Tibial nerve (tissue), 4 donors: Measurements from ENCODE around the gene CACHD1. TPM values are rescaled to one million over a fixed set of nuclear protein-coding genes. Genes with fewer than 3 reads are reported as not detected.

Experiments used
- DNase-seq, 2 donors: peaks; one replicate each; pipeline ENCODE4 v3.0.0-alpha.2; 2019; ENCODE audit warnings: low spot score in 2 of 2
- H3K27ac ChIP-seq, 4 donors: fragments of 200-600 bp; sonication (generic) in 3 of 4; one replicate each; pipeline ENCODE4 v1.5.1; 2017 to 2019; ENCODE audit warnings: mild to moderate bottlenecking in 1 of 4
- H3K27me3 ChIP-seq, 2 donors: fragments of 200-600 bp; sonication (generic) in 1 of 2; one replicate each; pipeline versions ENCODE4 v1.5.1 to v1.6.0; 2017 to 2019
- H3K36me3 ChIP-seq, 3 donors: fragments of 200-600 bp; sonication (generic); one replicate each; pipeline ENCODE4 v1.5.1; 2018 to 2019
- H3K4me1 ChIP-seq, 4 donors: fragments of 200-600 bp; sonication (generic) in 3 of 4; one replicate each; pipeline ENCODE4 v1.5.1; 2017 to 2019
- H3K4me3 ChIP-seq, 4 donors: fragments of 200-600 bp; sonication (generic) in 3 of 4; one replicate each; pipeline ENCODE4 v1.5.1; 2017 to 2019; ENCODE audit warnings: mild to moderate bottlenecking in 1 of 4, moderate library complexity in 1 of 4
- H3K9me3 ChIP-seq, 4 donors: fragments of 200-600 bp; sonication (generic) in 3 of 4; one replicate each; pipeline ENCODE4 v1.5.1; 2017 to 2019
- CTCF ChIP-seq, 5 experiments: fragments of 200-600 bp in 3 of 5; fragments of 450-650 bp in 2 of 5; sonication (generic) in 3 of 5; IDR thresholded peaks; one replicate each; pipeline ENCODE4 v1.5.1; 2016 to 2019; ENCODE audit warnings: antibody characterized with exemption in 5 of 5, mild to moderate bottlenecking in 3 of 5, moderate library complexity in 2 of 5
- EP300 ChIP-seq, 2 donors: sonication (generic); formaldehyde crosslinking; IDR thresholded peaks; one replicate each; pipeline ENCODE4 v1.6.1; 2017; ENCODE audit warnings: antibody characterized with exemption in 2 of 2, mild to moderate bottlenecking in 1 of 2
- POLR2A ChIP-seq, 2 donors: fragments of 450-650 bp; IDR thresholded peaks; one replicate each; pipeline ENCODE4 v1.6.1; 2017; ENCODE audit warnings: antibody characterized with exemption in 2 of 2, mild to moderate bottlenecking in 2 of 2, moderate library complexity in 2 of 2
- WGBS, 2 donors: methylation state at CpG; one replicate each; pipeline ENCODE4 v1.1.5; 2018; 5-methylcytosine and 5-hydroxymethylcytosine counted together
- total RNA-seq, 4 donors: library from RNA; depleted of rRNA; stranded (reverse); fragments of >200 nt; gene quantifications; one replicate each; pipeline ENCODE4 v1.1.0, GENCODE V29; 2016

The CACHD1 gene
- total RNA-seq, 4 donors from 2014 or later, result 7.4 to 15.9 (median 10.0) TPM

- peaks cover 0 to 14% (median 0%) of the 10 kb centered on the region in 4 donors for H3K4me1 ChIP-seq
These were observed 154.3 kb downstream of the CACHD1 start for GRCh38 chr1:64624218-64624713.

GRCh38 chr1:64624808-64625207 is 154.9 kb downstream of the CACHD1 start:
- Histone ChIP-seq H3K9me3 (no peaks in the 10 kb centered on the region), H3K27ac (no peak overlapping the region), H3K4me3 (no peak overlapping the region), H3K27me3 (no peaks in the 10 kb centered on the region), H3K4me1 (peaks cover 0 to 14% (median 0%) of the 10 kb centered on the region in 4 donors), H3K36me3 (no peaks in the 10 kb centered on the region)
- TF ChIP-seq EP300 (IDR thresholded peaks at IDR 0.05) (no peak), POLR2A (IDR thresholded peaks at IDR 0.05) (no peak), CTCF (IDR thresholded peaks at IDR 0.05) (no peak)
- no peak for DNase-seq
- 16 to 18% methylated on average over 2 of the region's 2 CpGs for WGBS, 2 donors

More at GRCh38 chr1:64624218-64624713, 154.3 kb downstream of the CACHD1 start:
- Histone ChIP-seq H3K27ac (no peak overlapping the region), H3K36me3 (no peaks in the 10 kb centered on the region), H3K27me3 (no peaks in the 10 kb centered on the region), H3K9me3 (no peaks in the 10 kb centered on the region), H3K4me3 (no peak overlapping the region)
- DNase-seq, result peak; percentile 18 to 37
- 33 to 35% methylated on average over 1 of the region's 1 CpG for WGBS, 2 donors
- TF ChIP-seq CTCF (IDR thresholded peaks at IDR 0.05) (no peak), EP300 (IDR thresholded peaks at IDR 0.05) (peak in 1 of 2 donors; percentile 49), POLR2A (IDR thresholded peaks at IDR 0.05) (no peak)

GRCh38 chr1:64630611-64631010 is 160.7 kb downstream of the CACHD1 start:
- Histone ChIP-seq H3K27ac (no peak overlapping the region), H3K4me1 (peaks cover 0 to 2% (median 0%) of the 10 kb centered on the region in 4 donors), H3K27me3 (no peaks in the 10 kb centered on the region), H3K36me3 (no peaks in the 10 kb centered on the region), H3K4me3 (no peak overlapping the region), H3K9me3 (no peaks in the 10 kb centered on the region)
- 89 to 93% methylated on average over 4 of the region's 4 CpGs for WGBS, 2 donors
- TF ChIP-seq CTCF (IDR thresholded peaks at IDR 0.05) (no peak), POLR2A (IDR thresholded peaks at IDR 0.05) (no peak), EP300 (IDR thresholded peaks at IDR 0.05) (no peak)
- DNase-seq, result no peak

- TF ChIP-seq EP300 (IDR thresholded peaks at IDR 0.05), result no peak
- TF ChIP-seq CTCF (IDR thresholded peaks at IDR 0.05), result no peak
- no peak for TF ChIP-seq POLR2A (IDR thresholded peaks at IDR 0.05)
- H3K27me3 ChIP-seq, result no peaks in the 10 kb centered on the region
- peaks cover 0 to 2% (median 0%) of the 10 kb centered on the region in 4 donors for H3K4me1 ChIP-seq
- H3K4me3 ChIP-seq, result no peak overlapping the region
- DNase-seq, result no peak
- H3K9me3 ChIP-seq, result no peaks in the 10 kb centered on the region
- no peak overlapping the region for H3K27ac ChIP-seq
- WGBS, 2 donors, result 54 to 66% methylated on average over 3 of the region's 3 CpGs
- no peaks in the 10 kb centered on the region for H3K36me3 ChIP-seq
These were observed 161.6 kb downstream of the CACHD1 start for GRCh38 chr1:64631346-64632034.

GRCh38 chr1:64632936-64633335 is 163.0 kb downstream of the CACHD1 start:
- no peak overlapping the region for H3K4me3 ChIP-seq
- no peaks in the 10 kb centered on the region for H3K36me3 ChIP-seq

More at GRCh38 chr1:64632936-64633335, 163.0 kb downstream of the CACHD1 start:
- no peak for TF ChIP-seq POLR2A (IDR thresholded peaks at IDR 0.05)
- no peak for TF ChIP-seq EP300 (IDR thresholded peaks at IDR 0.05)
- TF ChIP-seq CTCF (IDR thresholded peaks at IDR 0.05), result no peak
- Histone ChIP-seq H3K4me1 (peaks cover 0 to 2% (median 0%) of the 10 kb centered on the region in 4 donors), H3K9me3 (no peaks in the 10 kb centered on the region), H3K27me3 (no peaks in the 10 kb centered on the region), H3K27ac (no peak overlapping the region)
- 94 to 95% methylated on average over 6 of the region's 6 CpGs for WGBS, 2 donors
- no peak for DNase-seq
